ENCODE data around the gene NRP1.

Gene NRP1

GRCh38 chr10:33290321-33291052 is 44.0 kb downstream of the NRP1 start:
- DNase-seq (ENCODE audit: low spot score), result no peak

- DNase-seq (ENCODE audit: low spot score), result no peak
These were observed 44.7 kb downstream of the NRP1 start for GRCh38 chr10:33289776-33290175.

GRCh38 chr10:33288127-33288526 is 46.3 kb downstream of the NRP1 start:
- DNase-seq (ENCODE audit: low spot score), result no peak

- no peak for DNase-seq (ENCODE audit: low spot score)
These were observed 47.4 kb downstream of the NRP1 start for GRCh38 chr10:33287112-33287511.

GRCh38 chr10:33286157-33286934 is 48.1 kb downstream of the NRP1 start:
- no peak for DNase-seq (ENCODE audit: low spot score)

GRCh38 chr10:33284945-33285344 is 49.5 kb downstream of the NRP1 start:
- DNase-seq (ENCODE audit: low spot score), result no peak

GRCh38 chr10:33279811-33280602 is 54.5 kb downstream of the NRP1 start:
- no peak for DNase-seq (ENCODE audit: low spot score)

- no peak for DNase-seq (ENCODE audit: low spot score)
These were observed 55.2 kb downstream of the NRP1 start for GRCh38 chr10:33279276-33279675.

- no peak for DNase-seq (ENCODE audit: low spot score)
These were observed 56.3 kb downstream of the NRP1 start for GRCh38 chr10:33278198-33278597.

GRCh38 chr10:33277135-33277536 is 57.3 kb downstream of the NRP1 start:
- no peak for DNase-seq (ENCODE audit: low spot score)

- DNase-seq (ENCODE audit: low spot score), result no peak
These were observed 58.1 kb downstream of the NRP1 start for GRCh38 chr10:33276282-33276923.

- no peak for DNase-seq (ENCODE audit: low spot score)
These were observed 60.2 kb downstream of the NRP1 start for GRCh38 chr10:33274096-33274785.

GRCh38 chr10:33273295-33274002 is 61.0 kb downstream of the NRP1 start:
- no peak for DNase-seq (ENCODE audit: low spot score)

GRCh38 chr10:33272635-33273034 is 61.8 kb downstream of the NRP1 start:
- no peak for DNase-seq (ENCODE audit: low spot score)

- no peak for DNase-seq (ENCODE audit: low spot score)
These were observed 62.4 kb downstream of the NRP1 start for GRCh38 chr10:33271969-33272583.

GRCh38 chr10:33270971-33271370 is 63.5 kb downstream of the NRP1 start:
- DNase-seq (ENCODE audit: low spot score), result no peak

GRCh38 chr10:33267708-33268107 is 66.8 kb downstream of the NRP1 start:
- DNase-seq (ENCODE audit: low spot score), result no peak

- no peak for DNase-seq (ENCODE audit: low spot score)
These were observed 68.8 kb downstream of the NRP1 start for GRCh38 chr10:33265621-33266020.

GRCh38 chr10:33263453-33263852 is 71.0 kb downstream of the NRP1 start:
- no peak for DNase-seq (ENCODE audit: low spot score)

GRCh38 chr10:33262871-33263270 is 71.6 kb downstream of the NRP1 start:
- no peak for DNase-seq (ENCODE audit: low spot score)

All from NAMALWA (cell line).